Colonic mucosa (tissue), 4 donors: Measurements from ENCODE around the gene ZNF503. TPM values are rescaled to one million over a fixed set of nuclear protein-coding genes. Genes with fewer than 3 reads are reported as not detected.

Experiments used
- DNase-seq: peaks from one replicate; pipeline ENCODE4 v3.0.0-alpha.2; 2020
- H3K27ac ChIP-seq: fragments of 200-600 bp; one replicate; pipeline ENCODE4 v1.8.0; 2021
- H3K27me3 ChIP-seq: fragments of 200-600 bp; one replicate; pipeline ENCODE4 v1.8.0; 2021
- H3K36me3 ChIP-seq: fragments of 200-600 bp; one replicate; pipeline ENCODE4 v1.8.0; 2021
- H3K4me1 ChIP-seq: fragments of 200-600 bp; one replicate; pipeline ENCODE4 v1.8.0; 2021; ENCODE audit warnings: mild to moderate bottlenecking
- H3K4me3 ChIP-seq: fragments of 200-600 bp; one replicate; pipeline ENCODE4 v1.8.0; 2021
- H3K9ac ChIP-seq, 2 donors: one replicate each; pipeline ENCODE4 v1.7.0; 2013; ENCODE audit warnings: control low read depth in 2 of 2, low read depth in 2 of 2, low read length in 2 of 2
- H3K9me3 ChIP-seq: fragments of 200-600 bp; one replicate; pipeline ENCODE4 v1.8.0; 2021
- CTCF ChIP-seq: fragments of 200-600 bp; IDR thresholded peaks from one replicate; pipeline ENCODE4 v1.8.0; 2022; ENCODE audit warnings: antibody characterized with exemption, mild to moderate bottlenecking
- intact Hi-C: fragments of 100-400 bp; cut with DNase I; formaldehyde crosslinking; loops from one replicate; pipeline ENCODE4 v1.14.1; 2022
- total RNA-seq, 2 donors: library from RNA; stranded (reverse); fragmentation: NEBNext Ultra II Directional in 1 of 2; extraction: Animal tissue kit (Norgen Biotek cat#: 25700) in 1 of 2; gene quantifications; one replicate each; pipeline ENCODE4 v1.2.1, GENCODE V29; 2021
- donor health status: healthy.
- donor health status: DM: no; HTN: no; CAD: no.
- donor health status: DM: no; HTN: no; CAD: no.

The ZNF503 gene
- total RNA-seq, 2 donors from 2014 or later = 3.6 to 8.0 TPM

DNA sequence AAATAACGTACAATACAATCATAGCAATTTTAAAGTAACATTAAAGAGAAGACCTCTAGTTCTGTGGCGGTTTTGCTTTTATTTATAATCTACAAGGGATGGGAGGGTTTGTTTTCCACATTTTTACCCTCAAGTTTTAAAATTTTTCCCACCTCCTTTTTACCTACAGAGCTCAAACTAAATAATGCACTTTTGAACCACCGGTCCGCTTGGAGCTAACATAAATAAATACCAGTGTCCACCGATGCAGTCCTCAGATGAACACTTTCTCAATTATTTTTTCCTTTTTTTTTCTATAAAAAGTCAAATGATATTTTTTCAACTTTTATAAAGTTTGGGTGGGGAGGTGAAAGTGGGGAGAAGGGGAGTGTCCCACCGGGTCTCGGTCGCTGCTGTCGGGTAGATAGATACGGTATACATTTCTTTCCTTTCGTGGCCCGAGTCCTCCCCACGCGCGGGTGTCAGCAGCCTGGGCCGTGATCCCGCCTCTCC, 3.3 kb downstream of the ZNF503 start:
- no peak for DNase-seq
- Histone ChIP-seq H3K27me3 (peaks cover 6% of the 10 kb centered on the region), H3K4me1 (peaks cover 3% of the 10 kb centered on the region), H3K9ac (peak overlapping the region in 1 of 2 donors; percentile 63), H3K36me3 (no peaks in the 10 kb centered on the region), H3K9me3 (no peaks in the 10 kb centered on the region), H3K4me3 (peak overlapping the region; percentile 60), H3K27ac (no peak overlapping the region)
- TF ChIP-seq CTCF = no peak
- intact Hi-C loops = loop anchor here (5.0 to 10.0 kb wide), 2 partner anchors 514 to 907 kb away; no protein-coding TSS in a partner anchor

DNA sequence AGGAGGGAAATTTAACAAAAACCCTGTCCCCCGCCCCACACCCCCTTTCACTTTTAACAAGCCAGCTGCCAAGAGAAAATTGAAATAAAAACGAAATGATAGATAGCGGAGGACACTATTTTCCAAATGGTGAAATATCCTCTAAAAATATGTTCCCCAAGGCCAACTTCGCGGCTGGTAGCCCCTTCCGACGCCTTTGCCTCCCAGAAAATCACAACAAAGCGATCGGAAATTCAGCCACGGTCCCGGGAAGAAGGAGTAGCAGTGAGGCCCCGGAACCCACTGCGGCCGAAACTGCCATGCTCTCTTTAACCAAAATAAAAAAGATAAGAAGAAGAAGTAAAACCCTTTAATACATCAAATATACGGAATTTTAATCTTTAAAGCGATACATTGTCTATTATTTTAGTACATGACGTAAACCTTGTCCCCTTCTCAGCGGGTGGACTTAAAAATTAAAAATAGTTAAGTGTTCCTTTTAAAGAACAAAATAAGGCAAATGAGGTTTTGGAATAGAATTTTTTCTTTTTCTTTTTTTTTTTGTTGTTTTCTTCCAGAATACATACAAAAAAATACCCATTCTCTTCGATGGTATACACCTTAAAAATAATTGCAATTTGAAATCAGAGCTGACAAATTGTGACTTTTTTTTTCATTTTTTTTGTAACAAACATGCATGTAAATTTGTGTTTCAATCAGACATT, 3.9 kb downstream of the ZNF503 start:
- Histone ChIP-seq H3K27ac (peak overlapping the region; percentile 68), H3K36me3 (no peaks in the 10 kb centered on the region), H3K9ac (peak overlapping the region; percentile 12 to 58)

GRCh38 chr10:75396631-75397495, 4.7 kb downstream of the ZNF503 start:
- Histone ChIP-seq H3K27me3 (peaks cover 6% of the 10 kb centered on the region), H3K36me3 (no peaks in the 10 kb centered on the region), H3K4me1 (peaks cover 3% of the 10 kb centered on the region), H3K9ac (peak overlapping the region; percentile 79 to 86), H3K4me3 (peak overlapping the region; percentile 56), H3K9me3 (no peaks in the 10 kb centered on the region), H3K27ac (peak overlapping the region; percentile 68)
- TF ChIP-seq CTCF = no peak
- intact Hi-C loops = loop anchor here (5.0 to 10.0 kb wide), 2 partner anchors 515 to 908 kb away; no protein-coding TSS in a partner anchor
- peak; percentile 33 for DNase-seq

More for the DNA sequence above, 3.9 kb downstream of the ZNF503 start:
- Histone ChIP-seq H3K4me3 (peak overlapping the region; percentile 56), H3K27me3 (peaks cover 6% of the 10 kb centered on the region), H3K9me3 (no peaks in the 10 kb centered on the region), H3K4me1 (peaks cover 3% of the 10 kb centered on the region)
- TF ChIP-seq CTCF = no peak
- intact Hi-C loops = loop anchor here (5.0 to 10.0 kb wide), 2 partner anchors 515 to 907 kb away; no protein-coding TSS in a partner anchor
- DNase-seq = no peak

GRCh38 chr10:75395932-75396630, 5.5 kb downstream of the ZNF503 start:
- Histone ChIP-seq H3K36me3 (no peaks in the 10 kb centered on the region), H3K9ac (peak overlapping the region; percentile 79 to 86), H3K4me3 (peak overlapping the region; percentile 56), H3K9me3 (no peaks in the 10 kb centered on the region), H3K27me3 (peaks cover 6% of the 10 kb centered on the region), H3K4me1 (peaks cover 3% of the 10 kb centered on the region), H3K27ac (peak overlapping the region; percentile 68)
- TF ChIP-seq CTCF = no peak
- peak; percentile 41 for DNase-seq
- intact Hi-C loops = loop anchor here (5.0 to 10.0 kb wide), 2 partner anchors 516 to 909 kb away; no protein-coding TSS in a partner anchor
